IPS DF 4.7 (cell line): ENCODE results near the gene PAPPA2.

ENCODE experiments used
- DNase-seq: peaks from one replicate; pipeline ENCODE4 v3.0.0-alpha.2; 2013; ENCODE audit warnings: low spot score; ENCODE audit errors: extremely low read depth

The PAPPA2 gene

GRCh38 chr1:176799327-176799726, 336.4 kb downstream of the PAPPA2 start:
- no peak for DNase-seq

- DNase-seq, result no peak
Observed at GRCh38 chr1:176800978-176801513, 338.1 kb downstream of the PAPPA2 start.

GRCh38 chr1:176801514-176802020, 338.6 kb downstream of the PAPPA2 start:
- no peak for DNase-seq

GRCh38 chr1:176802316-176802715, 339.3 kb downstream of the PAPPA2 start:
- no peak for DNase-seq

GRCh38 chr1:176803042-176803441, 340.1 kb downstream of the PAPPA2 start:
- DNase-seq, result no peak

GRCh38 chr1:176803596-176803995, 340.6 kb downstream of the PAPPA2 start:
- DNase-seq, result no peak

- no peak for DNase-seq
Observed at GRCh38 chr1:176809292-176809691, 346.3 kb downstream of the PAPPA2 start.

GRCh38 chr1:176811511-176812288, 348.7 kb downstream of the PAPPA2 start:
- DNase-seq, result no peak

GRCh38 chr1:176815621-176816020, 352.6 kb downstream of the PAPPA2 start:
- peak; percentile 38 for DNase-seq

- no peak for DNase-seq
Observed at GRCh38 chr1:176816232-176816631, 353.3 kb downstream of the PAPPA2 start.

- no peak for DNase-seq
Observed at GRCh38 chr1:176820391-176821031, 357.5 kb downstream of the PAPPA2 start.

- DNase-seq, result no peak
Observed at GRCh38 chr1:176826265-176826664, 363.3 kb downstream of the PAPPA2 start.

- no peak for DNase-seq
Observed at GRCh38 chr1:176829261-176829660, 366.3 kb downstream of the PAPPA2 start.

GRCh38 chr1:176831150-176831549, 368.2 kb downstream of the PAPPA2 start:
- no peak for DNase-seq

- DNase-seq, result no peak
Observed at GRCh38 chr1:176837708-176838107, 374.7 kb downstream of the PAPPA2 start.

GRCh38 chr1:176838276-176838995, 375.5 kb downstream of the PAPPA2 start:
- DNase-seq, result no peak

GRCh38 chr1:176839216-176839615, 376.2 kb downstream of the PAPPA2 start:
- DNase-seq, result no peak

- DNase-seq, result no peak
Observed at GRCh38 chr1:176841238-176841637, 378.3 kb downstream of the PAPPA2 start.

- DNase-seq, result peak; percentile 3
Observed at GRCh38 chr1:176843352-176844297, 380.6 kb downstream of the PAPPA2 start.

- DNase-seq, result no peak
Observed at GRCh38 chr1:176847052-176847451, 384.1 kb downstream of the PAPPA2 start.

GRCh38 chr1:176849281-176849680, 386.3 kb downstream of the PAPPA2 start:
- DNase-seq, result no peak
